Lower lobe of right lung (tissue), 2 donors: Measurements from ENCODE around the gene MRAP. TPM values are rescaled to one million over a fixed set of nuclear protein-coding genes. Genes with fewer than 3 reads are reported as not detected.

ENCODE experiments used
- ATAC-seq, 2 donors: fragments of 200-7000 bp; cut with Tn5 transposase; one replicate each; pipeline ENCODE4 v1.9.1; 2020 to 2022; ENCODE audit warnings: mild to moderate bottlenecking in 2 of 2, moderate library complexity in 2 of 2
- DNase-seq: peaks from one replicate; pipeline ENCODE4 v3.0.0-alpha.2; 2020
- H3K27ac ChIP-seq: fragments of 200-600 bp; one replicate; pipeline ENCODE4 v1.8.0; 2022
- H3K27me3 ChIP-seq: fragments of 200-600 bp; one replicate; pipeline ENCODE4 v1.8.0; 2022; ENCODE audit warnings: low read depth
- H3K36me3 ChIP-seq: fragments of 200-600 bp; one replicate; pipeline ENCODE4 v1.8.0; 2022; ENCODE audit warnings: mild to moderate bottlenecking
- H3K4me1 ChIP-seq: fragments of 200-600 bp; one replicate; pipeline ENCODE4 v1.8.0; 2022
- H3K4me3 ChIP-seq: fragments of 200-600 bp; one replicate; pipeline ENCODE4 v1.8.0; 2022; ENCODE audit warnings: mild to moderate bottlenecking
- H3K9me3 ChIP-seq: fragments of 200-600 bp; one replicate; pipeline ENCODE4 v1.8.0; 2022
- intact Hi-C: fragments of 100-400 bp; cut with DNase I; formaldehyde crosslinking; loops from one replicate; pipeline ENCODE4 v1.11.0; 2022
- total RNA-seq: library from RNA; stranded (reverse); fragmentation: NEBNext Ultra II Directional; extraction: Animal tissue kit (Norgen Biotek cat#: 25700); gene quantifications from one replicate; pipeline ENCODE4 v1.2.1, GENCODE V29; 2021
- TF ChIP-seq, protein P1 (sequence below): fragments of 200-600 bp; IDR thresholded peaks from one replicate; pipeline ENCODE4 v1.8.0; 2022; ENCODE audit warnings: antibody characterized with exemption, mild to moderate bottlenecking
- donor health status: DM: no; HTN: yes; CAD: no; lungs with severe emphysema.

Gene MRAP
- total RNA-seq, 1 donor from 2014 or later: not detected

DNA sequence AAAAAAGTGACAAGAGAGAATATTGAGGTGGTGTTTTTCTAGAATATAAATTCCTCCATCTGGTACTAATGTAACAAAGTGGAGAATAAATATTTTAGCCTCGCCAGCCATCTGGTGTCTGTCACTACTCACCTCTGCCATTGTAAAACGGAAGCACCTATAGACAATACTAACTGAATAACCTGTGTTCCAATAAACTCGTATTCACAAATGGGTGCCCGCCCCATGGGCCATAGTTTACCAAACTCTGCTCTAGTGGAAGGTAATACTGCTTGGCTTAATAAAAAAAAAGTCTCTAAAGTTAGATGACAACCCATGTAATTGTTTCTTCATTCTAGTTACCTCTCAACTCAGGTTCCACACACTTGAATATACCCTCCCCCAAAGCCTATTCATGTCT, 27.9 kb upstream of the MRAP start:
- no peak overlapping the region for H3K4me3 ChIP-seq
- no peaks in the 10 kb centered on the region for H3K27me3 ChIP-seq
- H3K27ac ChIP-seq: no peak overlapping the region
- peaks cover 45% of the 10 kb centered on the region for H3K36me3 ChIP-seq
- H3K4me1 ChIP-seq: no peaks in the 10 kb centered on the region
- intact Hi-C loops: no loop called here
- ATAC-seq: no peak
- H3K9me3 ChIP-seq: no peaks in the 10 kb centered on the region
- TF ChIP-seq, protein P1, sequence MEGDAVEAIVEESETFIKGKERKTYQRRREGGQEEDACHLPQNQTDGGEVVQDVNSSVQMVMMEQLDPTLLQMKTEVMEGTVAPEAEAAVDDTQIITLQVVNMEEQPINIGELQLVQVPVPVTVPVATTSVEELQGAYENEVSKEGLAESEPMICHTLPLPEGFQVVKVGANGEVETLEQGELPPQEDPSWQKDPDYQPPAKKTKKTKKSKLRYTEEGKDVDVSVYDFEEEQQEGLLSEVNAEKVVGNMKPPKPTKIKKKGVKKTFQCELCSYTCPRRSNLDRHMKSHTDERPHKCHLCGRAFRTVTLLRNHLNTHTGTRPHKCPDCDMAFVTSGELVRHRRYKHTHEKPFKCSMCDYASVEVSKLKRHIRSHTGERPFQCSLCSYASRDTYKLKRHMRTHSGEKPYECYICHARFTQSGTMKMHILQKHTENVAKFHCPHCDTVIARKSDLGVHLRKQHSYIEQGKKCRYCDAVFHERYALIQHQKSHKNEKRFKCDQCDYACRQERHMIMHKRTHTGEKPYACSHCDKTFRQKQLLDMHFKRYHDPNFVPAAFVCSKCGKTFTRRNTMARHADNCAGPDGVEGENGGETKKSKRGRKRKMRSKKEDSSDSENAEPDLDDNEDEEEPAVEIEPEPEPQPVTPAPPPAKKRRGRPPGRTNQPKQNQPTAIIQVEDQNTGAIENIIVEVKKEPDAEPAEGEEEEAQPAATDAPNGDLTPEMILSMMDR: no peak
- DNase-seq: no peak

DNA sequence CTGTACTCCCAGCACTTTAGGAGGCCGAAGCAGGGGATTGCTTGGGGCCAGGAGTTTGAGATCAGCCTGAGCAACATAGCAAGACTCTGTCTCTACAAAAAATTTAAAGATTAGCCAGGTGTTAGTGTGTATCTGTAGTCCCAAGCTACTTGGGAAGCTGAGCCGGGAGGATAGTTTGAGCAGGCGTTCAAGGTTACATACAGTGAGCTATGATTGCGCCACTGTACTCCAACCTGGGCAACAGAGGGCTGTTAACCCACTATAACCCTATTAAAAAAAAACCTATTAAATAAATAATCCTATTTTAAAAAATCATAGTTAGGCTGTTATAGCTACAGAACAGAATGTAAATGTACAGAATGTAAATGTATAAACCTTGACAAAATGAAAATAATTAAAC, 22.0 kb upstream of the MRAP start:
- ATAC-seq (no peak), DNase-seq (no peak)
- intact Hi-C loops: no loop called here
- H3K27ac ChIP-seq: no peak overlapping the region
- H3K4me1 ChIP-seq: peaks cover 17% of the 10 kb centered on the region
- H3K4me3 ChIP-seq: no peak overlapping the region
- H3K9me3 ChIP-seq: no peaks in the 10 kb centered on the region
- H3K36me3 ChIP-seq: peaks cover 2% of the 10 kb centered on the region
- TF ChIP-seq, protein P1: no peak
- H3K27me3 ChIP-seq: no peaks in the 10 kb centered on the region

DNA sequence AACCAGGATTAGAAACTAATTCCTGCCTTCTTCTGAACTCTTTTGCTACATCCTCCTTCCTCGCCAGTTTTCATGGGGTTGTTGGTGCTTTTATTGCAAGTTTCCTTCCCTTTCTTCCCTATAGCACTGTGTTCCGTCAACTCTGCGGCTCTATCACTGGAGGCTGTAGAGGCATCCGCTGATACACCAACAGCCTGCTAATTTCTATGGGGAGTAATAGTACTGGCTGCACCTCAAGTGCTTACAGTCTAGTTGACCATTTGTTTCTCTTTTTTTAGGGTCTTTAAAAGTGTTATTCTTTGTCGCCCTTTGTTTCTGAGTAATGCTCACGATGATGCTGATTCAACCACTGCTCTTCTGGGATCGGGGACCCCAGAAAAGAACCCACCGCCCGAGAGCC, 20.6 kb upstream of the MRAP start:
- Histone ChIP-seq H3K4me3 (peak overlapping the region; percentile 95), H3K27ac (peak overlapping the region; percentile 68), H3K4me1 (peaks cover 17% of the 10 kb centered on the region), H3K27me3 (no peaks in the 10 kb centered on the region), H3K9me3 (no peaks in the 10 kb centered on the region), H3K36me3 (no peaks in the 10 kb centered on the region)
- no peak for DNase-seq
- TF ChIP-seq, protein P1: no peak
- no peak for ATAC-seq
- intact Hi-C loops: no loop called here

DNA sequence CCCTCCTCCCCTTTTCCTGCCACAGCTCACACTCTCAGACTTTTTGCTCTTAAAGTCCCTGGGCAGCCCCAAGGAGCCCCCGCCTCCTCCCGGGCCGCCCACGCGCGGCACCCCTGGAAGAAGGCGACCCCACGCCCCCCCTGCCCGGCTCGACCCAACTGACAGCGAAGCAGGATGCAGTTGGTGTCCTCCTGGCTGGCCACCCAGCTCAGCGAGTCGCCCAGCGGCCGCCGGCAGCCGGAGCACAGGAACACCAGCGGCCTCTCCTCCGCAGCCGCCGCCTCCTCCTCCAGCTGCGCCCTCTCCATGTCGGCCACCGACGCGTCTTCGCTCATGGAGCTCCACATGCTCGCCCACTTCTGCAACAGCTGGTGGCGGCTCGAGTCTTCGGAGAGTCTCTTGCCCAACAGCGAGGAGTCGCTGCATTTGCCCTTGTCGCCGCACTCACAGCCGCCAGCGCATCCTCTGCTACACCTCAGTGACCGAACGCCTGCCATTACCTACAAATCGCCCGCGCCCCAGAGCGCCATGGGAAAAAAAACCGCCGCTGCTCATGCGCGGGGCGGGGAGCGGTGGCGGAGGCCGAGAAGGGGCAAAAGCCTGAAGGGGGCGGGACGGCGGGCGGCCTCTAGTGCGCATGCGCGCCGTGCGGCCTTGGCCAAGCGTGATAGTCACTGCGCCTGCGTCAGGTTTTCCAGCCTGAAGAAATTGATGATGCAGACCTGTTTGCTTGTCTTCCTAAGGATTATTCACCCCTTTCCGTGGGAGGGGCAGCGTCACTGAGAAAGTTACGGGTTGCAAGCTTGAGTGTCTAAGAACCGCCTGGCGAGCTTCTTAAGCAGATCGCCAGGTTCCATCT, 19.9 kb upstream of the MRAP start, which contains the start of gene MIS18A:
Gene MIS18A, minus strand, starts transcription at position 532 of the 859 bp plus-strand sequence. Its CDS starts 35 bp downstream, at position 497.
- DNase-seq: peak; percentile 97
- TF ChIP-seq, protein P1: no peak
- no peaks in the 10 kb centered on the region for H3K36me3 ChIP-seq
- intact Hi-C loops: no loop called here
- peak; percentile 97 to 99 for ATAC-seq
- no peaks in the 10 kb centered on the region for H3K9me3 ChIP-seq
- H3K4me1 ChIP-seq: peaks cover 17% of the 10 kb centered on the region
- H3K4me3 ChIP-seq: peak within 1 kb of the TSS; percentile 95
- H3K27ac ChIP-seq: peak within 1 kb of the TSS; percentile 68
- H3K27me3 ChIP-seq: no peaks in the 10 kb centered on the region

DNA sequence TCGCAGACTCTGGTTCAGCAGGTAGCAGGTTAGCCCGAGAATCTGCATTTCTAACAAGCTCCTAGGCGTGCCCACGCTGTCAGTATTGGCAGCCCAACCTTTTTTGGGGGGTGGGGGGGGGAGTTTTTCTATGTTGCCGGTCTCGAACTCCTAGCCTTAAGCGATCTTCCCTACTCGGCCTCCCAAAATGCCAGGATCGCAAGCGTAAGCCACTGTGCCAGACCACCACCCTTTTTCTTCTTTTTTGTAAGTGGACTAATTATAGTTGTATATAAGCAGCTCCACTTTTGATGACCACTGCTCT, 19.3 kb upstream of the MRAP start:
- intact Hi-C loops: no loop called here
- ATAC-seq (no peak), DNase-seq (no peak)
- TF ChIP-seq, protein P1: no peak
- Histone ChIP-seq H3K9me3 (no peaks in the 10 kb centered on the region), H3K27me3 (no peaks in the 10 kb centered on the region), H3K36me3 (no peaks in the 10 kb centered on the region), H3K4me1 (peaks cover 17% of the 10 kb centered on the region), H3K4me3 (peak overlapping the region; percentile 95), H3K27ac (peak overlapping the region; percentile 68)
